GM12872 (cell line): ENCODE measurements around the gene TBC1D16.

Experiments
- CTCF ChIP-seq: IDR thresholded peaks from 3 replicates; pipeline ENCODE4 v1.5.1; 2011; ENCODE audit warnings: low read depth, mild to moderate bottlenecking, low read length, moderate library complexity; ENCODE audit not compliant: insufficient read depth

The TBC1D16 gene

GRCh38 chr17:79956853-79957252 lies 78.8 kb downstream of the TBC1D16 start:
- TF ChIP-seq CTCF: no peak

GRCh38 chr17:79955691-79956440 lies 79.8 kb downstream of the TBC1D16 start:
- no peak for TF ChIP-seq CTCF

GRCh38 chr17:79955167-79955549 lies 80.5 kb downstream of the TBC1D16 start:
- TF ChIP-seq CTCF: no peak

- no peak for TF ChIP-seq CTCF
Observed at GRCh38 chr17:79954281-79955166, 81.1 kb downstream of the TBC1D16 start.

GRCh38 chr17:79953335-79953734 lies 82.3 kb downstream of the TBC1D16 start:
- no peak for TF ChIP-seq CTCF

GRCh38 chr17:79952901-79953300 lies 82.8 kb downstream of the TBC1D16 start:
- TF ChIP-seq CTCF: no peak

GRCh38 chr17:79952265-79952877 lies 83.3 kb downstream of the TBC1D16 start:
- TF ChIP-seq CTCF: no peak
